Activated CD4-positive, CD25-positive, alpha-beta regulatory T cell (primary cell): ENCODE measurements around the gene RNF13.
"Not testable (repeated sequence)": the region's sequence is repeated elsewhere in the genome, so short reads cannot be mapped to it uniquely, and the experiment has no call there.

Experiments used
- DNase-seq, 4 experiments: peaks; one replicate each; lab custom pipeline; 2025; lab: John Stamatoyannopoulos, UW

The RNF13 gene

GRCh38 chr3:149801195-149801594 is 11.8 kb upstream of the RNF13 start:
- no peak for DNase-seq

GRCh38 chr3:149801639-149802038 is 11.4 kb upstream of the RNF13 start:
- DNase-seq = no peak

GRCh38 chr3:149806171-149806778 is 6.7 kb upstream of the RNF13 start:
- no peak for DNase-seq

DNA sequence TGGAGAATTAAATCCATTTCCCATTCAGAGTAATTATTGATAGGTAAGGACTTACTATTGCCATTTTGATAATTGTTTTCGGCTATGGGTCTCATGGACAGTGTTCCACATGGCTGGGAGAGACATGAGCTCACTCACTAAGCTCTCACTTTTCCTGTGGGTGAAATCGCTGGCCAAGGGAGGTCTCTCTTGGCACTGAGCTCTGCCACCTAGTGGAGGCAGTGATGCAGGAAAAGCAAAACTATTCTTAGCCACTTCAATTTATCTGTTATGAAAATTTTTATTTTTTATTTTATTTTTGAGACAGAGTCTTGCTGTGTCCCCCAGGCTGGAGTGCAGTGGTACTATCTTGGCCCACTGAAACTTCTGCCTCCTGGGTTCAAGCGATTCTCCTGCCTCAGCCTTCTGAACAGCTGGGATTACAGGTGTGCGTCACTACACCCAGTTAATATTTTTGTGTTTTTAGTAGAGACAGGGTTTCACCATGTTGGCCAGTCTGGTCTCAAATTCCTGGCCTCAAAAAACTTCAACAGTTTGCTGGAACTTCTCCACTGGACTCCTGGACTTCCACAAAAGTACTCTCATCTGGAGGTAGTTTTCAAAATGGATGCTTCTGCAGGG is 4.7 kb upstream of the RNF13 start:
- DNase-seq = peak in 2 of 4 experiments; percentile 8 to 31

- no peak for DNase-seq
Observed at GRCh38 chr3:149809699-149810098, 3.3 kb upstream of the RNF13 start.

GRCh38 chr3:149810846-149811245 is 2.2 kb upstream of the RNF13 start:
- no peak for DNase-seq

DNA sequence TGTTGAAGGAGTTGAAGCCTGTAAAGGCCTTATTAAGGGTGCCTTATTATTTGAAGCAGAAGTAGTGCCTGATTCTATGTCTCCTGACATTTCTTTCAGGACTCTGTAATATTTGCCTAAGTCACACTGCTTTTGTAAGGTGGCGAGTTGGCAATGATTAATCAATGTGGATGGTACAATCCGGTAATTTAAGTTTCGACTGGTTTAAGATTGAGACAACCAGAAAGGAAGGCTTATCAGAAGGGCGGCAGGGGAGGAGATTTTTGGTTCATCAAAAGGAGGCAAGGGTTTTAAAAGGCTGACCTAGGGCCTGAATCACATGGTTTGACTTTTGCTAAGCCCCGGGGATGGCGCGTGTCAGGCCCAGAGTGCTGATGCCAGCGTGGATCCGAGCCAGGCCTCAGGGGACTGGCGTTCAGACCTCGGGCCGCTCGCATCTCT is 830 bp upstream of the RNF13 start:
- DNase-seq = no peak

DNA sequence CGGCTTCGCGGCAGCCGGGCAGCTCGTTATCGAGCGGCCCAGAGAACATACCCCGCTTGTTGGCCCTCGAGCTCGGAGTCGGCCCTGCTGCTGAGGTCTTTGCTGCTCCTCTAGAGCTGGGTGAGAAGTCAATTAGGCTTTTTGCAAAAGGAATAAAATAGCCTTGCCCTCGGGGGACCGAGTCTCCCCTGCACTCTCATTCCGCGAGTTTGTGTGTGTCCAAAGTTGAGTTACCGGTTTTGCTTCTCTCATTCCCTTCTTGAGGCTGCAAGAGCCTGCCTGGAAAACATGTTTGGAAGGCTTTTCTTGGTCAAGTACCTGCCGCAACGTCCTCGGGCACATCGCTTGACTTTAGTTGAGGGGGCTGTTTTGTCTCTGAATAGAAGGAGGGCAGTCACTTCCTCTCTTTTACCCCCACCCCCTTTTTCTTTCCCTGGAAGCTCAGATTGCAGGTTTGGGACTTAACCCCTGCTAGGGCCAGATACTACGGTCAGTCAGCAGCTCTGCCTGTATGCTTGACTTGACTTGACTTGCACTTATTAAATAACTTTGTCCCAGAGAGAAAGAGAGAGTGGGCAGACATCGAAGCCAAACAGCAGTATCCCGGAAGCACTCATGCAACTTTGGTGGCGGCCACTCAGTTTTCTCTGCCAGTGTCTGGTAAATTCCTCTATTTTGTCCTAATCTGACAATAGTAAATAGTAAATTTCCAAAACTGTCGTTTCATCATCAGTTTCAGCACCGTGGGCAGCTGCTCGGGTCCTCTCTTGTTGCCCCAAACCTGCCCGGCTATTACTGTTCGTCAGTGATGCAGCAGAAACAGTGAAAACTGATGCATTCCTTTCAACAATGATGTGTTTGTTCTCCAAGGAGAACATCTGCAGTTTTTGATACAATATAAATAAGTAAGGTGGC is 609 bp downstream of the RNF13 start:
- DNase-seq = no peak

GRCh38 chr3:149815321-149815720 is 2.3 kb downstream of the RNF13 start:
- DNase-seq = no peak

- DNase-seq = no peak
Observed at GRCh38 chr3:149815728-149816127, 2.7 kb downstream of the RNF13 start.

DNA sequence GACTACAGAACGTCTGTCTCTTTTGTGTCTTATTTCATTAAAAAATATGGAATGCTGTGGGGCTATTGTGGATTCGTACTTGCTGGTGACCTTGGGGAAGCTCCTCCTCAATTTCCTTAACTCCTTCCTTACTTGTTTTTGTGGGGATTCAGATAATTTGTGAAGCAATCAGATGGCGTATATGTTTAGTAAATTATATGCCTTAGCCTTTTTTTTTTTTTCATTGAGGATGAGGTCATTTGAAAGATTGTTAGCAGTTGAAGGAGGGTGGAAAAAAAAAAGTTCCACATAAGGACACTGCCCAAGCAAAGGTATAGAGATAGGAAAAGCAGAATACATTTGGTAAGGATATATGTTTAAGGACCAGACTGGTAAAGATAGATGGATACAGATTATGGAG is 3.3 kb downstream of the RNF13 start:
- no peak for DNase-seq

GRCh38 chr3:149816986-149817385 is 4.0 kb downstream of the RNF13 start:
- no peak for DNase-seq

GRCh38 chr3:149819432-149819831 is 6.4 kb downstream of the RNF13 start:
- no peak for DNase-seq

DNA sequence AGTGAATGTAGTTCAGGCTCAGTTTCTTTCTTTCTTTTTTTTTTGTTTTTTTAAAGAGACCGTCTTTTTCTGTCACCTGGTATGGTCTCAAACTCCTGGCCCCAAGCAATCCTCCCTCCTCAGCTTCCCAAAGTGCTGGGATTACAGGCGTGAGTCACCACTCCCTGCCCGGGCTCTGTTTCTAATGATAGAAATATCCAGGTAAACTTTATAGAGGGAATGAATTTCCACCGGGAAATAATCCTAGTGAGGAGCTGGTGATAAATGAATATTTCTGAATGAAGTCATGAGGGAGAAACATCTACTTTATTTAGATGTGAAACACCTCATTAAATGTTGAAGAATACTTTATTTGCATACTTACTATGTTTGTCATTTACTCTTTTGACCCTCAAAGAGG is 7.2 kb downstream of the RNF13 start:
- no peak for DNase-seq

DNA sequence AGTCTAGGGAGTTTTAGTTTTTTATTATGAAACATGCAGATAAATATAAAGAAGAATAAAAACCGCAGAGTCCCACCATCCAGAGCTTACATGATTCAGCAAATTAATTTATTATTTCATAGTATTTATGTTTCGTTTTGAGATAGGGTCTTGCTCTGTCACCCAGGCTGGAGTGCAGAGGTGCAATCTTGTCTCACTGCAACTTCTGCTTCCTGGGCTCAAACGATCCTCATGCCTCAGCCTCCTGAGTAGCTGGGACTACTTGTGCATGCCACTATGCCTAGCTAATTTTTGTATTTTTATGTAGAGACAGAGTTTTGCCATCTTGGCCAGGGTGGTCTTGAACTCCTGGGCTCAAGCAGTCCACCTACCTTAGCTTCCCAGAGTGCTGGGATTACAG is 13.6 kb downstream of the RNF13 start:
- no peak for DNase-seq

DNA sequence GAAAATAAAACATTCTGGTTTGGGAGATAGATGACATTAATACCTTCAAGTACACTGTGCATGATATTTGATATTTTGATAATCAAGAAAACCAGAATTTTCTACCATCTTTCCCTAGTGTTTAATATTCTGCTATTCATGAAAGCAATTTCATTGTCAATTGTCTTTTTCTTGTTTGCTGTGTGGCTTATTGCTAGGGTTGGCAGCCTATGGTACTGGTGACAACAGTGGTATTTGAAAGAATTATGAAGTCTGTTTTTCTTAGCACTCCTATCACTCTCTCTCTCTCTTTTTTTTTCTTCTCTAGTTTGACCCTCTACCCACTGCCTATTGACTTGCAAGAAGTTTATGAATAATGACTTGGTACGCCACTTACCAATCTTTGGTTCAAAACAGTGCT is 15.4 kb downstream of the RNF13 start:
- DNase-seq = no peak

GRCh38 chr3:149829631-149830030 is 16.6 kb downstream of the RNF13 start:
- not testable (repeated sequence) for DNase-seq

- no peak for DNase-seq
Observed at GRCh38 chr3:149830902-149831301, 17.9 kb downstream of the RNF13 start.

DNA sequence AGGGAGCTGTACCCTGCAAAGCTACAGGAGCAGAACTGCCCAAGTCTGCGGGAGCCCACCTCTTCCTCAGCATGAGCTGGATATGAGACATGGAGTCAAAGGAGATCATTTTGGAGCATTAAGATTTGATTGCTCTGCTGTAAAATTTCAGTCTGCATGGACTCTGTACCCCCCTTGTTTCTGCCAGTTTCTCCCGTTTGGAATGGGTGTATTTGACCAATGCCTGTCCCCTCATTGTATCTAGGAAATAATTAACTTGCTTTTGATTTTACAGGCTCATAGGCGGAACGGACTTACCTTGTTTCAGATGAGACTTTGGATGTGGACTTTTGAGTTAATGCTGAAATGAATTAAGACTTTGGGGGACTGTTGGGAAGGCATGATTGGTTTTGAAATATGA is 18.3 kb downstream of the RNF13 start:
- DNase-seq = no peak

- no peak for DNase-seq
Observed at GRCh38 chr3:149832086-149832485, 19.1 kb downstream of the RNF13 start.

- no peak for DNase-seq
Observed at GRCh38 chr3:149833241-149833640, 20.2 kb downstream of the RNF13 start.

DNA sequence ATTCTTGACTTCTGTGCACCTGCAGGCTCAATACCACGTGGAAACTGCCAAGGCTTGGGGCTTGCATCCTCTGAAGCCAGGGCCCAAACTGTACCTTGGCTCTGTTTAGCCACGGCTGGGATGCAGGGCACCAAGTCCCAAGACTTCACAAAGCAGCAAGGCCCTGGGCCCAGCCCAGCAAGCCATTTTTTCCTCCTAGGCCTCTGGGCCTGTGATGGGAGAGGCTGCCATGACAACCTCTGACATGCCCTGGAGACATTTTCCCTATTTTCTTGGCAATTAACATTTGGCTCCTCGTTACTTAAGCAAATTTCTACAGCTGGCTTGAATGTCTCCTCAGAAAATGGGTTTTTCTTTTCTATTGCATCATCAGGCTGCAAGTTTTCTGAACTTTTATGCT is 25.5 kb downstream of the RNF13 start:
- DNase-seq = not testable (repeated sequence)

- not testable (repeated sequence) for DNase-seq
Observed at GRCh38 chr3:149839469-149839868, 26.5 kb downstream of the RNF13 start.
